ENCODE measurements around the gene SCML1.

SCML1 gene

GRCh38 chrX:17801431-17801830 lies 64.1 kb downstream of the SCML1 start:
- no peak for DNase-seq

DNA sequence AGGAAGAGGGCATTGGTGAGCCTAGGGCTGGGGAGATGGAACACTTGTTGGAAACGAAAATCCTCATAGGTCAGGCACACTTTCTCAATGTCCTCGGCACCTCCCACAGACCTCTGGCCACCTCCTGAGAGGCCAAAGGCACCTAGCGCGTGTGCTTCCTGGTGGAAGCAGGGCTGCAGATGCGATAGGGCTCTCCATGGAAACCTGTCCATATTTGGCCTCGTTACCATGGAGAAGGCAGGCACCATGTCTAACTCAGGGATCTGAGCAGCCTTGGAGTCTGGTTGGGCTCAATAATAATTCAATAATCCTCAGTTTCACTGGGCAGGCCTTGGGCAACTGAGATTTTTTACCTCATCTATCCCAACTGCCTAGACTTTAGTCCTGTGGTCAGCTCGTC lies 65.5 kb downstream of the SCML1 start:
- DNase-seq, result no peak

- DNase-seq, result no peak
Observed at GRCh38 chrX:17803449-17803848, 66.2 kb downstream of the SCML1 start.

All from CD4-positive, alpha-beta T cell treated with Interferon gamma for 1 hour (primary cell).